ENCODE data around the gene ASTN2.

ASTN2 gene

DNA sequence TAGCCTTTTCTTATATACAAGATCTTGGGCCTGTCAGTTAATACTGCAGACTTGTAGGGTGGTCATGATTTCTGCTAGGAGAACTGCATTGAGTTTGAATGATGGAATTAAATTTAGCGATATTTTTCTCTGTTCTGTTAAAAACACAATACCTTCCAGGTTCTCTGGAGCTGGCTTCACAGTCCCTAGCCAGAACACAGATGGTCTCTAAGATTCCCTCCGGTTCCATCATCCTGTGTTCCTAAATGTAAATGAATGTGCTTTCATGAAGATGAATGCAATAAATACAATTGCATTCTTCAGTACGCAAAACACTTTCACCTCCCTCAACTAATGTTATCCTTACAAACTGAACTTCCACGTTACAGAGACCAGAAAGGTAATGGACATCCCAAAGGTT is 264.9 kb downstream of the ASTN2 start:
- ChIA-PET CTCF (interaction anchor here (1.2 kb wide), 1 partner anchor 14 kb away, joined by 3 read pairs; no protein-coding TSS in a partner anchor), POLR2A (no interaction called here)
- TF ChIP-seq, protein P1, sequence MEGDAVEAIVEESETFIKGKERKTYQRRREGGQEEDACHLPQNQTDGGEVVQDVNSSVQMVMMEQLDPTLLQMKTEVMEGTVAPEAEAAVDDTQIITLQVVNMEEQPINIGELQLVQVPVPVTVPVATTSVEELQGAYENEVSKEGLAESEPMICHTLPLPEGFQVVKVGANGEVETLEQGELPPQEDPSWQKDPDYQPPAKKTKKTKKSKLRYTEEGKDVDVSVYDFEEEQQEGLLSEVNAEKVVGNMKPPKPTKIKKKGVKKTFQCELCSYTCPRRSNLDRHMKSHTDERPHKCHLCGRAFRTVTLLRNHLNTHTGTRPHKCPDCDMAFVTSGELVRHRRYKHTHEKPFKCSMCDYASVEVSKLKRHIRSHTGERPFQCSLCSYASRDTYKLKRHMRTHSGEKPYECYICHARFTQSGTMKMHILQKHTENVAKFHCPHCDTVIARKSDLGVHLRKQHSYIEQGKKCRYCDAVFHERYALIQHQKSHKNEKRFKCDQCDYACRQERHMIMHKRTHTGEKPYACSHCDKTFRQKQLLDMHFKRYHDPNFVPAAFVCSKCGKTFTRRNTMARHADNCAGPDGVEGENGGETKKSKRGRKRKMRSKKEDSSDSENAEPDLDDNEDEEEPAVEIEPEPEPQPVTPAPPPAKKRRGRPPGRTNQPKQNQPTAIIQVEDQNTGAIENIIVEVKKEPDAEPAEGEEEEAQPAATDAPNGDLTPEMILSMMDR (IDR thresholded peaks at IDR 0.05; ENCODE audit: control extremely low read depth, extremely low read depth, low read depth, missing control alignments) = no peak
- DNase-seq (ENCODE audit: extremely low spot score) = no peak

DNA sequence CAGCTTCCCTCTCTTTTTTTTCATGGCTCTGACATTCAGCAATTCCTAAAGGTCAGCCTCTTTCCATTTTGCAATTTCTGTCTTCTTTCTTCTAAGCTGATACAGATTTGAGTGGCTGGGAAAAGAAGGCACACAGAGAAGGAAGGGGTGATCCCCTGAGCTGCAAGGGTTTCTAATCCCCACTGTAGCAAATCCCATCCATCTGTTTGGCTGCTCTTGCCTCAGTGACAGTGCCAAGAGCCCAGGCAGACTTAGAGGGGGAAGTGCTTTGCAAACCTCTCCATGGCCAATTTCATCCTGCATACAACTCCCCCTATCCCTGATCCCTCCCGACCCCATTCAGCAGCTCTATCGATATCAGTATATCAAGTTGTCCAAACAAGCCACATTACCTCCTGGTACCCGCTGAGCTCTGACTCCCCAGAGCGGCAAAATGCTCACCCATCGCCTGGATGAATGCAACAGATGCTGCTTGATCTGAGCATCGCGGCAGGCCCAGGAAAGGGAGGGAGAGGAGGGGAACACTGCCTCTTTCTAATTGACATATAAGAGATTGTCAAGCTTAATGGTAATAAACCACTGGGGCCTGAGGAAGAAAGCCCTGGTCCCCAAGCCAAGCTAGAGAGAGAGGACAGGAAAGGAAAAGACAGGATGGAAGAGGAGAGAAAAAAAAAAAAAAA is 268.9 kb downstream of the ASTN2 start:
- no peak for DNase-seq (ENCODE audit: extremely low spot score)
- CTCF ChIA-PET = interaction anchor here (1.4 to 1.7 kb wide), 2 partner anchors 14 to 15 kb away, joined by 3 to 4 read pairs; no protein-coding TSS in a partner anchor
- TF ChIP-seq, protein P1 (IDR thresholded peaks at IDR 0.05; ENCODE audit: control extremely low read depth, extremely low read depth, low read depth, missing control alignments) = no peak
- POLR2A ChIA-PET = no interaction called here

DNA sequence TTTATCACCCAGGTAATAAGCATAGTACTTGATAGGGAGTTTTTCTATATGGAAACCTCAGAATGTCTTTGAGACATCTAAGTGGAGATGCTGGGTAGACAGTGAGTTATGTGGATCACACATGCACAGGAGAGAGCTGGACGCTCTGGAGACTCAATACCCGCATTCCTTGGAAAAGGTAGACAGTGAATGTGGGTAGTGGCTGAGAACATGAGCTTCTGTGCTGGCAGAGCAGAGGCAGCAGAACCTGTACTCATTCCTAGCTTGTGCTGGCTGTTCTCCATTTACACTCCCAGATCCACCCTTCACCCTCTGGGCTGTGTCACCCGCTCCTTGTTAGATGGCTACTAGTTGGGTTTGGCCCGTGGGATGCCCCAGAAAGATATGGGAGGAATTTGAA is 269.8 kb downstream of the ASTN2 start:
- TF ChIP-seq, protein P1 (IDR thresholded peaks at IDR 0.05; ENCODE audit: control extremely low read depth, extremely low read depth, low read depth, missing control alignments) = no peak
- CTCF ChIA-PET = interaction anchor here (1.4 to 1.7 kb wide), 2 partner anchors 14 to 16 kb away, joined by 3 to 4 read pairs; no protein-coding TSS in a partner anchor
- no peak for DNase-seq (ENCODE audit: extremely low spot score)
- POLR2A ChIA-PET = no interaction called here

DNA sequence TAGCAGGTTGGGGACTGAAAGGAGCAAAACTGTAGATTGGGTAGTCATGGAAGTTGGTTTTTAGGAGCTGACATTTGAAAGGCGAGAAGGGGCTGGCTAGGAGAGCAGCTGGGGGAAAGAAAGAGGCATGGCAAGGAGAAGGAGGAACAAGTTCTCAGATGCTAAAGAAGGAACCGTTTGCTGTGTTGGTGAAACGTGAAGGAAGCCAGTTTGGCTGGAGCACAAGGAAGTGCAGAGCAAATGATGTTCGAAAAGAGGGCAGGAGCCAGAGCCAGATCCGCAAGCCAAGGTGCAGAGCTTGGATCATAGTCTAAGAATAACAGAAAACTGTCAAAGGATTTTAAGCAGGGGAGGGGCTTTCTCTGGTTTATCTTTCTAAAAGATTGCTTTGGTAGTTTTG is 276.6 kb downstream of the ASTN2 start:
- CTCF ChIA-PET = interaction anchor here (1.0 kb wide), 1 partner anchor 21 kb away, joined by 3 read pairs; no protein-coding TSS in a partner anchor
- no peak for DNase-seq (ENCODE audit: extremely low spot score)
- TF ChIP-seq, protein P1 (IDR thresholded peaks at IDR 0.05; ENCODE audit: control extremely low read depth, extremely low read depth, low read depth, missing control alignments) = no peak
- POLR2A ChIA-PET = interaction anchor here (0.7 kb wide), 1 partner anchor 22 kb away, joined by 3 read pairs; no protein-coding TSS in a partner anchor

DNA sequence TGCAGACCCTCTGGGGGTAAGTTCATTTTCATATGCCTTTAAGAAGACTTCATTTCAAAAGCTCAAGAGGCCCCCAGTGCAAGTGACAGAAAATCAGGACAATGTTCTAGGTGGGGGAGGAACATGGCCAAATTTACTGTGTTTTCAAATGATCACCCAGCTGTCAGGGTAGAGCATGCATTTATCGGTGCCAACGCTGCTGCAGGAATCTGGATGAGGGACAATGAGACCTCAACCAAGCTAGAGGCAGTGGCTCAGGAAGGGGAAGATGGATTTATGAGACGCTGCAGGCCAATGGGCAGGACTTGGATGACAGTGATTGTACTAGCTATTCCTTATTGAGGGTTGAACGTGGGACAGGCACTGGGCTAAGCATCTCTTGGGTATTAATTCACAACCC is 278.4 kb downstream of the ASTN2 start:
- TF ChIP-seq, protein P1 (IDR thresholded peaks at IDR 0.05; ENCODE audit: control extremely low read depth, extremely low read depth, low read depth, missing control alignments) = no peak
- CTCF ChIA-PET = interaction anchor here (1.0 to 1.4 kb wide), 3 partner anchors 14 to 19 kb away, joined by 3 read pairs; no protein-coding TSS in a partner anchor
- POLR2A ChIA-PET = no interaction called here
- DNase-seq (ENCODE audit: extremely low spot score) = no peak

DNA sequence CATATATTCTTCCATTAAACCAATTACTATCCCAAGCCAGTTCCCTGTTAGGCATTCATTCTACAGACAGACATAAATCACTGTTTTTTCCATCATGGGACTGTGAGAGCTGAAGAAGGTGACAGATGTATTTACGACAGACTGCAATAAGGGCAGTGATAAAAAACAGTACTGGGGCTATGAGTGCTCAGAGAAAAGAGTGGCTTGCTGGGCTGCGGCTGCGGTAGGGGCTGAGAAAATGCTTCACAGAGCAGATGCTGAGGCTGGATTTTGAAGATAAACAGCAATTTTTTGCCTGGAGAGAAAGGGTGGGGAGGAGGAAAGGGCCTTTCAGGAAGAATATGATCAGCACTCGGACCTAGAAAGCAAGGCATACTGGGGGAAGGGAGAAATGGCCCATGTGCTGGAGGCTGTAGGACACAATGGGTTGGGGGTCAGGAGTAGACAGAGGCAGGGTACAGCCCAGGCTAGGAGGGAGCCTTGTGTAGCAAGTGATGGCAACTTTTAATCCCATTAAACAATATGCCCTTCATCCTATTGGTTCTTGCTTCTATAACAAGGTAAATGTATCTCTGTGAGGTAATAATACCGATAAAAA is 279.3 kb downstream of the ASTN2 start:
- CTCF ChIA-PET = interaction anchor here (1.3 kb wide), 1 partner anchor 15 kb away, joined by 3 read pairs; no protein-coding TSS in a partner anchor
- DNase-seq (ENCODE audit: extremely low spot score) = no peak
- TF ChIP-seq, protein P1 (IDR thresholded peaks at IDR 0.05; ENCODE audit: control extremely low read depth, extremely low read depth, low read depth, missing control alignments) = no peak
- POLR2A ChIA-PET = no interaction called here

Data from GM10248 (cell line).